Stimulated activated CD4-positive, alpha-beta T cell treated with anti-CD3 and anti-CD28 coated beads, TNF-alpha, amount 100 ng/mL, for 4 hours (primary cell): Measurements from ENCODE around the gene UAP1L1.

Experiments
- DNase-seq, 3 experiments: peaks; one replicate each; pipeline ENCODE4 v3.0.0-alpha.2; 2020; ENCODE audit warnings: low read depth in 3 of 3

The UAP1L1 gene

GRCh38 chr9:137041124-137041523, 36.2 kb upstream of the UAP1L1 start:
- no peak for DNase-seq

GRCh38 chr9:137042751-137043727, 34.3 kb upstream of the UAP1L1 start:
- DNase-seq, result no peak

GRCh38 chr9:137044037-137044436, 33.3 kb upstream of the UAP1L1 start:
- DNase-seq, result no peak

GRCh38 chr9:137044502-137045177, 32.7 kb upstream of the UAP1L1 start:
- DNase-seq, result no peak

- no peak for DNase-seq
Measured at GRCh38 chr9:137045294-137046087, 31.8 kb upstream of the UAP1L1 start.

- DNase-seq, result peak in 2 of 3 experiments; percentile 52 to 62
Measured at GRCh38 chr9:137046088-137046787, 31.1 kb upstream of the UAP1L1 start, which contains the start of gene NPDC1. Gene NPDC1, minus strand, starts transcription at chr9:137046177. Its CDS starts 188 bp downstream, at chr9:137045989.

GRCh38 chr9:137048655-137049543, 28.4 kb upstream of the UAP1L1 start:
- no peak for DNase-seq

GRCh38 chr9:137049544-137050449, 27.5 kb upstream of the UAP1L1 start:
- DNase-seq, result no peak

GRCh38 chr9:137050570-137050969, 26.7 kb upstream of the UAP1L1 start:
- no peak for DNase-seq

GRCh38 chr9:137051145-137051724, 26.1 kb upstream of the UAP1L1 start:
- DNase-seq, result no peak

GRCh38 chr9:137052293-137052692, 25.0 kb upstream of the UAP1L1 start:
- DNase-seq, result no peak

GRCh38 chr9:137052998-137053943, 24.0 kb upstream of the UAP1L1 start:
- no peak for DNase-seq

- peak in 1 of 3 experiments; percentile 34 for DNase-seq
Measured at GRCh38 chr9:137053944-137054931, 23.1 kb upstream of the UAP1L1 start, which contains the start of gene ENTPD2. Gene ENTPD2, minus strand, starts transcription at chr9:137054061. Its CDS starts 64 bp downstream, at chr9:137053997.

- no peak for DNase-seq
Measured at GRCh38 chr9:137054932-137055384, 22.4 kb upstream of the UAP1L1 start.

- DNase-seq, result no peak
Measured at GRCh38 chr9:137055385-137056364, 21.6 kb upstream of the UAP1L1 start.
